GM12891 (cell line): ENCODE data around the gene HOXD1.

Experiments
- DNase-seq: peaks from one replicate; pipeline ENCODE4 v3.0.0; 2011; ENCODE audit warnings: low spot score; ENCODE audit not compliant: insufficient read length
- FAIRE-seq: peaks from 2 replicates; lab custom pipeline; 2011; peaks lifted over from hg19 to GRCh38; lab: Jason Lieb, UNC
- PAX5 ChIP-seq: IDR thresholded peaks from 2 replicates; pipeline ENCODE4 v1.6.1; 2011; ENCODE audit warnings: low read length, moderate library complexity, mild to moderate bottlenecking; ENCODE audit not compliant: insufficient read depth, severe bottlenecking
- POLR2A ChIP-seq: IDR thresholded peaks from 2 replicates; pipeline ENCODE4 v1.6.1; 2011; ENCODE audit warnings: low read depth, low read length, control low read depth
- POLR2AphosphoS5 ChIP-seq: IDR thresholded peaks from 2 replicates; pipeline ENCODE4 v1.6.1; 2011; ENCODE audit warnings: low read depth, low read length, control low read depth
- POU2F2 ChIP-seq: IDR thresholded peaks from 2 replicates; pipeline ENCODE4 v1.6.1; 2011; ENCODE audit warnings: low read depth, mild to moderate bottlenecking, control low read depth, low read length, moderate library complexity
- SPI1 ChIP-seq: IDR thresholded peaks from 2 replicates; pipeline ENCODE4 v1.6.1; 2011; ENCODE audit warnings: low read depth, low read length, control low read depth
- TAF1 ChIP-seq: IDR thresholded peaks from 2 replicates; pipeline ENCODE4 v1.6.1; 2011; ENCODE audit warnings: low read depth, low read length, control low read depth

HOXD1 gene

GRCh38 chr2:176165370-176166050, 23.0 kb upstream of the HOXD1 start:
- TF ChIP-seq POLR2AphosphoS5: no peak
- no peak for TF ChIP-seq SPI1
- TF ChIP-seq POLR2A: no peak
- no peak for TF ChIP-seq PAX5
- no peak for TF ChIP-seq POU2F2
- no peak for TF ChIP-seq TAF1
- FAIRE-seq (no peak), DNase-seq (no peak)

GRCh38 chr2:176166272-176166671, 22.2 kb upstream of the HOXD1 start:
- TF ChIP-seq SPI1 (no peak), PAX5 (no peak), POLR2AphosphoS5 (no peak), POU2F2 (no peak), POLR2A (no peak), TAF1 (no peak)
- DNase-seq (no peak), FAIRE-seq (no peak)

GRCh38 chr2:176167398-176167797, 21.1 kb upstream of the HOXD1 start:
- DNase-seq (no peak), FAIRE-seq (no peak)
- TF ChIP-seq PAX5 (no peak), TAF1 (no peak), POLR2A (no peak), SPI1 (no peak), POU2F2 (no peak), POLR2AphosphoS5 (no peak)

GRCh38 chr2:176169181-176169580, 19.3 kb upstream of the HOXD1 start:
- no peak for FAIRE-seq
- TF ChIP-seq TAF1: no peak
- no peak for TF ChIP-seq POLR2A
- TF ChIP-seq PAX5: no peak
- DNase-seq: no peak

- FAIRE-seq: no peak
- TF ChIP-seq SPI1: no peak
- no peak for TF ChIP-seq PAX5
- TF ChIP-seq TAF1: no peak
- TF ChIP-seq POU2F2: no peak
- TF ChIP-seq POLR2AphosphoS5: no peak
- TF ChIP-seq POLR2A: no peak
- DNase-seq: no peak
Measured at GRCh38 chr2:176169711-176170110, 18.8 kb upstream of the HOXD1 start.

- FAIRE-seq (no peak), DNase-seq (no peak)
- TF ChIP-seq POU2F2: no peak
- TF ChIP-seq SPI1: no peak
- no peak for TF ChIP-seq POLR2A
- no peak for TF ChIP-seq TAF1
- no peak for TF ChIP-seq PAX5
Measured at GRCh38 chr2:176170602-176171305, 17.7 kb upstream of the HOXD1 start.

GRCh38 chr2:176171351-176172006, 17.0 kb upstream of the HOXD1 start:
- FAIRE-seq (no peak), DNase-seq (no peak)
- no peak for TF ChIP-seq POU2F2
- no peak for TF ChIP-seq POLR2A
- no peak for TF ChIP-seq PAX5
- no peak for TF ChIP-seq SPI1
- no peak for TF ChIP-seq POLR2AphosphoS5
- no peak for TF ChIP-seq TAF1

- FAIRE-seq (no peak), DNase-seq (no peak)
- TF ChIP-seq TAF1: no peak
- no peak for TF ChIP-seq POU2F2
- TF ChIP-seq SPI1: no peak
- TF ChIP-seq PAX5: no peak
- TF ChIP-seq POLR2AphosphoS5: no peak
- TF ChIP-seq POLR2A: no peak
Measured at GRCh38 chr2:176172007-176172894, 16.2 kb upstream of the HOXD1 start.

- TF ChIP-seq TAF1: no peak
- TF ChIP-seq POU2F2: no peak
- TF ChIP-seq SPI1: no peak
- no peak for TF ChIP-seq POLR2A
- TF ChIP-seq PAX5: no peak
- TF ChIP-seq POLR2AphosphoS5: no peak
- DNase-seq (no peak), FAIRE-seq (no peak)
Measured at GRCh38 chr2:176172895-176173566, 15.4 kb upstream of the HOXD1 start.
